GM12865 (cell line): ENCODE data around the gene KCTD10.

Source experiments
- DNase-seq: peaks from one replicate; pipeline ENCODE4 v3.0.0; 2010; ENCODE audit warnings: low read depth
- H3K4me3 ChIP-seq: 2 replicates; pipeline ENCODE4 v1.5.1; 2011; ENCODE audit warnings: mild to moderate bottlenecking, low read depth, low read length, control low read depth
- CTCF ChIP-seq: IDR thresholded peaks from 2 replicates; pipeline ENCODE4 v1.5.1; 2011; ENCODE audit warnings: low read length, control low read depth, low read depth, inconsistent platforms; ENCODE audit not compliant: insufficient read depth; ENCODE audit errors: missing control alignments

The KCTD10 gene

DNA sequence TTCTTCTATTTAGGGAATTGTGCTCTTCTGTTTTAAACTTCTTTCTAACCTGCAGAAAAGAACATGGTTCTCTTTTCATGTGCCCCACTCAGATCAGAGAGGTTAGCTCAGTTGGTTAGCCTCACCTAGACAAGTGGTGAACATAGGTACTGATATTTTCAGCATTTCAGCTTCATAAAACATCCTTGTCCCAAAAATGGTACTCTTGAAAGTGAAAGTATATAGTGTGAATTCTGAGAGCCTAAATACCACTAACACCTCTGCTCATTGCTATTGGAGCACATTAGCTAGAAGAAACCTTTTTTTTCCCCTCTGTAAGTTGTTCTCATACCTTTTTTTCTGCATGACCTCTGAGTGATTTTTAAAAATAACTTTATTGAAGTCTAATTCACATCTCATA, 17.9 kb upstream of the KCTD10 start:
- DNase-seq, result no peak
- TF ChIP-seq CTCF, result no peak
- no peak overlapping the region for H3K4me3 ChIP-seq

DNA sequence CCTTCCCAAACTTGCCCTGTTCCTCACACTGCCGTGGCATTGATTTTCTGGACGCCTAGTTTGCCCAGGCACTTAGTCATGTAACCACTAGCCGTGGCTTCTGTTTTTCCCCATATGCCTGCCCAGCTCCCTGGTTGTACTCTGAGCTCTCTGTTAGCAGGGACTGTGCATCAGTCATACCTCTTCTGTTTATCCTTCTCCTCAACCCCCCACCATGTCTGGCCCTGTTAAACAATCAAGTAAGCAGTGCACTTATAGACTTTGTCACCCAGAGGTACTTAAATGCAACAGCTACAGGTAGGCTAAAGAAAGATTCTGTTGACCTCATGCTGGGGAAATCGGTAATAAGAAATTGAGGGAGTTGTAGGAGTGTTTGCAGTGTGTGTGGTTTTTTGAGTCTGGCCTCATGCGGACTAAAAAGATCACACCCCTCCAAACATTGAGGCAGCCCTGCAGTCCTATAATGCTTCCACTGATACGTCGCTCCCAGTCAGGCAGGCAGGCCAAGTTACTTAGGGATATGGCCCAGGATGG, 17.3 kb upstream of the KCTD10 start:
- no peak for DNase-seq
- TF ChIP-seq CTCF, result no peak
- H3K4me3 ChIP-seq, result no peak overlapping the region

- TF ChIP-seq CTCF, result no peak
- no peak overlapping the region for H3K4me3 ChIP-seq
- no peak for DNase-seq
Measured at GRCh38 chr12:109493938-109494337, 16.8 kb upstream of the KCTD10 start.

DNA sequence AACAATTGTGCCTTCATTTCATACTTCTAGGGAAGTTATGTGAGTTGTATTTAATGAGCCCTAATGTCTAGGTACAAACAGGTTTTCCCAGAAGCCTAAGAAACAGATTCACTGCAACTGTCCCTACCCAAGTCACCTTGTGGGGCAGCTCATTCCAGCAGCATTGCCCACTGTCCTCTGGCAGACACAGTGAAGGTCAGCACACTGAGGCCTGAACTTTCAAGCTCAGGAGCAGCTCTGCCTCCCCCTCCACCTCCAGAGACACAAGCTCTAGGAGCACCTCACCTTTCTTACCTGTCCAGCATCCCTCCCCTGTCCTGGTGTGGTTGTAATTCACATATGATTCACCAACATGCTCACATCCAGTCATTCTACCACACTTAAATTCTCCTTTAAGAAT, 16.0 kb upstream of the KCTD10 start:
- H3K4me3 ChIP-seq, result no peak overlapping the region
- TF ChIP-seq CTCF, result no peak
- DNase-seq, result no peak

DNA sequence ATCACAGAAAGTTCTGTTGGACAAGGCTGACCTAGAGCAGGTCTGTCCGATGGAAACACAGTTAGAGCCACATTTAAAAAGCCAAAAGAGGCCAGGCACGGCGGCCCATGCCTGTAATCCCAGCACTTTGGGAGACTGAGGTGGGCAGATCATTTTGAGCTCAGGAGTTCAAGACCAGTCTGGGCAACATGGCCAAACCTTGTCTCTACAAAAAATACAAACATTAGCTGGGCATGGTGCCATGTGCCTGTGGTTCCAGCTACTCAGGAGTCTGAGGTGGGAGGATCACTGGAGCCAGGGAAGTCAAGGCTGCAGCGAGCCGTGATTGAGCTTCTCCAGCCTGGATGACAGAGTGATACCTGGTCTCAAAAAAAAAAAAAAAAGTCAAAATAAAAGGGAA, 15.3 kb upstream of the KCTD10 start:
- no peak for DNase-seq
- no peak for TF ChIP-seq CTCF

DNA sequence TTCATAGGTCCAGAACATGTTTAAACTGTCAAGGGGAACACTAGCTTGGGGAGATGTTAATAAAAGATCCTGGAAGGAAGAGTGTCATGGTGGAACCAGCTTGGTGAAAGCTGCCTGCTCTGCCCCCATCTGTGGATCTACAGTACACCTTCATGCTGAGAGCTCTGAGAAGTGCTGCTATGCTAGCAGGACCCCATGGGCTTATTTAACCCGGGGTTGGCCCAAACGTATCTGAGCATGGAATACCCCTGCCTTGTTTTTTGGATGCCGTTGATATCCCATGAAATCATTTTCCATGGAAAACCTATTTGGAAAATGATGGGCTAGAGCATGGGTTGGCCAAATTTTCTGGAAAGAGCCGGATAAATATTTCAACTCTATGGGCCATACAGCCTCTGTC, 14.6 kb upstream of the KCTD10 start:
- no peak overlapping the region for H3K4me3 ChIP-seq
- TF ChIP-seq CTCF, result no peak
- no peak for DNase-seq

More for the DNA sequence above, 15.3 kb upstream of the KCTD10 start:
- H3K4me3 ChIP-seq, result no peak overlapping the region

DNA sequence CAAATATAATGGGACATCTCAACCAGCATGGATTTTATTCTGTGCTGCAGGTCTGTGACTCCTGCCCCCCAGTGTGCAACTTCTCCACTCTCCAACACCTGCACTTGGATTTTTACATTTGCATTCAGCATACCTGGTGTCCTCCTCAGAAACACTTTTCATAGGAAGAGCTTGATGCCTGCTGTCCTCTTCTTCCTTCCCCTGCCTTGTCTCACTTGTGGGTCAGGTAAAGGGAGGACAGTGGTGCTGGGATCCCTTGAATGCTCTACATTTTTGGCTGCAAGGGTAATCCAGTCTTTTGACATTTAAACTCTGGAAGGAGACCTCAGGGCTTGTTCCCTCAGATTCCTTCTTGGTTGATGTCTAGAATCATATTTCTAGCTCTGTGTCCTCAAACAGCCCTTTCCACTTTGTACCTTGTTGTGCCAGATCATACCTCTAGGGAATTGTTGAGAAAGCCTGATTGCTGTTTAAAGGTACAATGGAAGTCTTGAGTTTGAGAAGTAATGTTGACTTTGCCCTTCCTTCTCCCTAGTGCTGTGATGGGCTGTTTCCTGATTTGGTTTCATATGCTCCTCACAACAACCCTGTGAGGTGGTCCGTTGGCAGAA, 13.0 kb upstream of the KCTD10 start:
- no peak for TF ChIP-seq CTCF
- DNase-seq, result no peak
- no peak overlapping the region for H3K4me3 ChIP-seq
